ENCODE results near the gene LARGE1. TPM values are rescaled to one million over a fixed set of nuclear protein-coding genes. Genes with fewer than 3 reads are reported as not detected.

Gene LARGE1
- polyA plus RNA-seq, 3 donors, result 0.05 to 0.13 TPM; not detected in 1

GRCh38 chr22:33271390-33272161 lies 648.7 kb downstream of the LARGE1 start:
- 93% methylated on average over 2 of the region's 6 CpGs for WGBS (ENCODE audit: insufficient coverage)
- H3K9me3 ChIP-seq (replicated peaks in 1 of 2; ENCODE audit: control insufficient read depth in 1 of 2, insufficient read depth in 1 of 2, low read length in 2 of 2), result peaks cover 0 to 13% of the 10 kb centered on the region in 2 donors
- no peaks in the 10 kb centered on the region for H3K79me2 ChIP-seq (ENCODE audit: insufficient read depth, low read length)
- H3K9ac ChIP-seq (ENCODE audit: insufficient read depth, low read length, poor library complexity, severe bottlenecking), result no peak overlapping the region
- Mint-ChIP-seq H3K4me3 (no peak overlapping the region), H3K36me3 (no peaks in the 10 kb centered on the region), H3K4me1 (no peaks in the 10 kb centered on the region), H3K27me3 (ENCODE audit: low read depth in 3 of 3) (peaks cover 0 to 1% (median under 1%) of the 10 kb centered on the region in 3 donors), H3K27ac (no peak overlapping the region), H3K9me3 (peaks cover 0 to 13% (median 6%) of the 10 kb centered on the region in 7 donors)
- no peak for DNase-seq
- TF ChIP-seq CTCF (IDR thresholded peaks at IDR 0.05), result no peak
- intact Hi-C loops (cut with micrococcal nuclease), result no loop called here
- H3K4me1 ChIP-seq (ENCODE audit: control insufficient read depth in 1 of 2, insufficient read depth in 2 of 2, low read length in 2 of 2), result no peaks in the 10 kb centered on the region
- no peaks in the 10 kb centered on the region for H3K27me3 ChIP-seq (ENCODE audit: control insufficient read depth in 2 of 2, insufficient read depth in 2 of 2, low read length in 2 of 2)
- H4K20me1 ChIP-seq (ENCODE audit: insufficient read depth, low read length), result no peaks in the 10 kb centered on the region
- no peak overlapping the region for H3K4me3 ChIP-seq (replicated peaks in 1 of 3; ENCODE audit: low read depth in 2 of 3, low read length in 3 of 3)
- H3K36me3 ChIP-seq (replicated peaks in 1 of 2; ENCODE audit: control insufficient read depth in 1 of 2, insufficient read depth in 2 of 2, low read length in 2 of 2), result no peaks in the 10 kb centered on the region
- H2AFZ ChIP-seq (ENCODE audit: insufficient read depth, low read depth, low read length, poor library complexity, severe bottlenecking), result no peak overlapping the region
- H3K27ac ChIP-seq (ENCODE audit: low read depth in 1 of 2, low read length in 2 of 2), result no peak overlapping the region
- no peak overlapping the region for H3K4me2 ChIP-seq (replicated peaks; ENCODE audit: extremely low read depth, low read length, poor library complexity, severe bottlenecking)

GRCh38 chr22:33270596-33270995 lies 649.7 kb downstream of the LARGE1 start:
- no peaks in the 10 kb centered on the region for H3K4me1 ChIP-seq (ENCODE audit: control insufficient read depth in 1 of 2, insufficient read depth in 2 of 2, low read length in 2 of 2)
- no peak overlapping the region for H3K27ac ChIP-seq (ENCODE audit: low read depth in 1 of 2, low read length in 2 of 2)
- H2AFZ ChIP-seq (ENCODE audit: insufficient read depth, low read depth, low read length, poor library complexity, severe bottlenecking), result no peak overlapping the region
- Mint-ChIP-seq H3K9me3 (peaks cover 0 to 13% (median 11%) of the 10 kb centered on the region in 7 donors), H3K27ac (no peak overlapping the region), H3K36me3 (no peaks in the 10 kb centered on the region), H3K4me3 (no peak overlapping the region), H3K27me3 (ENCODE audit: low read depth in 3 of 3) (peaks cover 0 to 1% (median 0%) of the 10 kb centered on the region in 3 donors), H3K4me1 (no peaks in the 10 kb centered on the region)
- no peaks in the 10 kb centered on the region for H3K79me2 ChIP-seq (ENCODE audit: insufficient read depth, low read length)
- H3K9ac ChIP-seq (ENCODE audit: insufficient read depth, low read length, poor library complexity, severe bottlenecking), result no peak overlapping the region
- TF ChIP-seq CTCF (IDR thresholded peaks at IDR 0.05), result no peak
- no peak for DNase-seq
- no peaks in the 10 kb centered on the region for H4K20me1 ChIP-seq (ENCODE audit: insufficient read depth, low read length)
- H3K9me3 ChIP-seq (replicated peaks in 1 of 2; ENCODE audit: control insufficient read depth in 1 of 2, insufficient read depth in 1 of 2, low read length in 2 of 2), result peaks cover 0 to 15% of the 10 kb centered on the region in 2 donors
- no peak overlapping the region for H3K4me3 ChIP-seq (replicated peaks in 1 of 3; ENCODE audit: low read depth in 2 of 3, low read length in 3 of 3)
- intact Hi-C loops (cut with micrococcal nuclease), result no loop called here
- no peak overlapping the region for H3K4me2 ChIP-seq (replicated peaks; ENCODE audit: extremely low read depth, low read length, poor library complexity, severe bottlenecking)
- no peaks in the 10 kb centered on the region for H3K36me3 ChIP-seq (replicated peaks in 1 of 2; ENCODE audit: control insufficient read depth in 1 of 2, insufficient read depth in 2 of 2, low read length in 2 of 2)
- no peaks in the 10 kb centered on the region for H3K27me3 ChIP-seq (ENCODE audit: control insufficient read depth in 2 of 2, insufficient read depth in 2 of 2, low read length in 2 of 2)
